Measurements from ENCODE around the gene GPRC5C. TPM values are rescaled to one million over a fixed set of nuclear protein-coding genes. Genes with fewer than 3 reads are reported as not detected.
A peak's percentile ranks its signal among the peaks of the same experiment; 100 is the strongest.
"Not testable (repeated sequence)": the region's sequence is repeated elsewhere in the genome, so short reads cannot be mapped to it uniquely, and the experiment has no call there.

Gene GPRC5C
- total RNA-seq, 1 experiment from 2014 or later, result 9.0 TPM

GRCh38 chr17:74404789-74405188 lies 27.1 kb upstream of the GPRC5C start:
- no peak for DNase-seq (ENCODE audit: extremely low read depth, low read depth)

- DNase-seq (ENCODE audit: extremely low read depth, low read depth), result not testable (repeated sequence)
Observed at GRCh38 chr17:74405311-74405710, 26.6 kb upstream of the GPRC5C start.

- DNase-seq (ENCODE audit: extremely low read depth, low read depth), result no peak
Observed at GRCh38 chr17:74407384-74407783, 24.5 kb upstream of the GPRC5C start.

GRCh38 chr17:74408262-74408661 lies 23.6 kb upstream of the GPRC5C start:
- DNase-seq (ENCODE audit: extremely low read depth, low read depth), result peak; percentile 9

- DNase-seq (ENCODE audit: extremely low read depth, low read depth), result no peak
Observed at GRCh38 chr17:74408815-74409214, 23.1 kb upstream of the GPRC5C start.

GRCh38 chr17:74410001-74410443 lies 21.9 kb upstream of the GPRC5C start:
- DNase-seq (ENCODE audit: extremely low read depth, low read depth), result no peak

- no peak for DNase-seq (ENCODE audit: extremely low read depth, low read depth)
Observed at GRCh38 chr17:74412581-74412980, 19.3 kb upstream of the GPRC5C start.

- no peak for DNase-seq (ENCODE audit: extremely low read depth, low read depth)
Observed at GRCh38 chr17:74413491-74413890, 18.4 kb upstream of the GPRC5C start.

- DNase-seq (ENCODE audit: extremely low read depth, low read depth), result no peak
Observed at GRCh38 chr17:74414510-74414909, 17.4 kb upstream of the GPRC5C start.

- DNase-seq (ENCODE audit: extremely low read depth, low read depth), result no peak
Observed at GRCh38 chr17:74415608-74416396, 16.1 kb upstream of the GPRC5C start.

GRCh38 chr17:74417178-74418045 lies 14.5 kb upstream of the GPRC5C start:
- DNase-seq (ENCODE audit: extremely low read depth, low read depth), result peak; percentile 14

- DNase-seq (ENCODE audit: extremely low read depth, low read depth), result no peak
Observed at GRCh38 chr17:74419928-74420411, 11.9 kb upstream of the GPRC5C start.

GRCh38 chr17:74424117-74424516 lies 7.8 kb upstream of the GPRC5C start:
- DNase-seq (ENCODE audit: extremely low read depth, low read depth), result no peak

GRCh38 chr17:74424657-74425056 lies 7.2 kb upstream of the GPRC5C start:
- DNase-seq (ENCODE audit: extremely low read depth, low read depth), result no peak

- DNase-seq (ENCODE audit: extremely low read depth, low read depth), result no peak
Observed at GRCh38 chr17:74426551-74427047, 5.3 kb upstream of the GPRC5C start.

- no peak for DNase-seq (ENCODE audit: extremely low read depth, low read depth)
Observed at GRCh38 chr17:74427048-74427762, 4.7 kb upstream of the GPRC5C start.

GRCh38 chr17:74427763-74428153 lies 4.1 kb upstream of the GPRC5C start:
- DNase-seq (ENCODE audit: extremely low read depth, low read depth), result no peak

GRCh38 chr17:74429604-74430384 lies 2.1 kb upstream of the GPRC5C start:
- DNase-seq (ENCODE audit: extremely low read depth, low read depth), result no peak

- DNase-seq (ENCODE audit: extremely low read depth, low read depth), result no peak
Observed at GRCh38 chr17:74430385-74430705, 1.5 kb upstream of the GPRC5C start.

All from NCI-H460 (cell line).